ENCODE results near the gene SMIM3. TPM values are rescaled to one million over a fixed set of nuclear protein-coding genes. Genes with fewer than 3 reads are reported as not detected.
"Not testable (repeated sequence)": the region's sequence is repeated elsewhere in the genome, so short reads cannot be mapped to it uniquely, and the experiment has no call there.

SMIM3 gene
- total RNA-seq, 6 donors from 2014 or later = 20.4 to 40.0 (median 21.6) TPM

DNA sequence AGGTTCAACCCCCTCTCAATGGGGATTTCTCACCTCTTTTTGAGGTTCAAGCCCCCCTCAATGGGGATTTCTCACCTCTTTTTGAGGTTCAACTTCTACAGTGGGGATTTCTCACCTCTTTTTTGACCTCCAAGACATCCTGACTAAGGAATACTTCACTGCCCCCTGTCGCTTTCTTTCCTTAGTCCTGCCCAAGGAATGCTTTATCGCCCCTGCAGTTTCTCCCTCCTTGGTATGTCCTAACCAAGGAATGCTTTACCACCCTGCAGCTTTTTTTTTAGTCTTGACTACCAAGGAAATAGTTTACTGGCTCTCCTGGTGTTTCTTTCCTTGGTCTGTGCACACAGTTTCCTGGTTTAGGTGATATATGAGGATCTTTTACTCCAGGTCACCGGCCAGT is 58.1 kb downstream of the SMIM3 start:
- ATAC-seq (ENCODE audit: low FRiP score in 2 of 2) = no peak
- 92 to 99% methylated on average over 3 of the region's 3 CpGs for WGBS, 2 donors
- Histone ChIP-seq H3K36me3 (no peaks in the 10 kb centered on the region), H3K9me3 (peaks cover 0 to 11% (median 7%) of the 10 kb centered on the region in 4 donors), H3K4me1 (no peaks in the 10 kb centered on the region), H3K27me3 (no peaks in the 10 kb centered on the region), H3K4me3 (no peak overlapping the region), H3K27ac (no peak overlapping the region)
- no peak for DNase-seq
- TF ChIP-seq EP300 (IDR thresholded peaks at IDR 0.05) (no peak), POLR2AphosphoS5 (IDR thresholded peaks at IDR 0.05) (no peak), POLR2A (IDR thresholded peaks at IDR 0.05) (no peak)
- TF ChIP-seq, protein P1, sequence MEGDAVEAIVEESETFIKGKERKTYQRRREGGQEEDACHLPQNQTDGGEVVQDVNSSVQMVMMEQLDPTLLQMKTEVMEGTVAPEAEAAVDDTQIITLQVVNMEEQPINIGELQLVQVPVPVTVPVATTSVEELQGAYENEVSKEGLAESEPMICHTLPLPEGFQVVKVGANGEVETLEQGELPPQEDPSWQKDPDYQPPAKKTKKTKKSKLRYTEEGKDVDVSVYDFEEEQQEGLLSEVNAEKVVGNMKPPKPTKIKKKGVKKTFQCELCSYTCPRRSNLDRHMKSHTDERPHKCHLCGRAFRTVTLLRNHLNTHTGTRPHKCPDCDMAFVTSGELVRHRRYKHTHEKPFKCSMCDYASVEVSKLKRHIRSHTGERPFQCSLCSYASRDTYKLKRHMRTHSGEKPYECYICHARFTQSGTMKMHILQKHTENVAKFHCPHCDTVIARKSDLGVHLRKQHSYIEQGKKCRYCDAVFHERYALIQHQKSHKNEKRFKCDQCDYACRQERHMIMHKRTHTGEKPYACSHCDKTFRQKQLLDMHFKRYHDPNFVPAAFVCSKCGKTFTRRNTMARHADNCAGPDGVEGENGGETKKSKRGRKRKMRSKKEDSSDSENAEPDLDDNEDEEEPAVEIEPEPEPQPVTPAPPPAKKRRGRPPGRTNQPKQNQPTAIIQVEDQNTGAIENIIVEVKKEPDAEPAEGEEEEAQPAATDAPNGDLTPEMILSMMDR (IDR thresholded peaks at IDR 0.05) = no peak

DNA sequence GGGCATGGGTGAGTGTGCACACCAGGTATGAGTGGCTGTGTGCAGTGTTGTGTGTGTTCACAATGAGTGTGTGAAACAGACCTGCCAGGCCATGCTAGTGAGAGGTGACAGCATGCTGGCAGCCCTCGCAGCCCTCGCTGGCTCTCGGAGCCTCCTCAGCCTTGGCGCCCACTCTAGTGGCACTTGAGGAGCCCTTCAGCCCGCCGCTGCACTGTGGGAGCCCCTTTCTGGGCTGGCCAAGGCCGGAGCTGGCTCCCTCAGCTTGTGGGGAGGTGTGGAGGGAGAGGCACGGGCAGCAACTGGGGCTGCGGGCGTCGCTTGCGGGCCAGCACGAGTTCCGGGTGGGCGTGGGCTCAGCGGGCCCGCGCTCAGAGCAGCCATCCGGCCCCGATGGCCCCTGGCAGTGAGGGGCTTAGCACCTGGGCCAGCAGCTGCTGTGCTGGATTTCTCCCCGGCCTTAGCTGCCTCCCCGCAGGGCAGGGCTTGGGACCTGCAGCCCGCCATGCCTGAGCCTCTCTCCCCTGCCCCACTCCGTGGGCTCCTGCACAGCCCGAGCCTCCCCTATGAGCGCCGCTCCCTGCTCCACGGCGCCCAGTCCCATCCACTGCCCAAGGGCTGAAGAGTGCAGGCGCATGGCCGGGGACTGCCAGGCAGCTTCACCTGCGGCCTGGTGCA is 66.8 kb downstream of the SMIM3 start:
- not testable (repeated sequence) for H3K9me3 ChIP-seq; H3K4me1 ChIP-seq; H3K4me3 ChIP-seq; H3K27ac ChIP-seq; H3K36me3 ChIP-seq; H3K27me3 ChIP-seq; ATAC-seq (ENCODE audit: low FRiP score in 2 of 2)
- 86 to 94% methylated on average over 17 to 28 of the region's 32 CpGs for WGBS, 2 donors
- DNase-seq = peak in 1 of 2 donors; percentile 71

DNA sequence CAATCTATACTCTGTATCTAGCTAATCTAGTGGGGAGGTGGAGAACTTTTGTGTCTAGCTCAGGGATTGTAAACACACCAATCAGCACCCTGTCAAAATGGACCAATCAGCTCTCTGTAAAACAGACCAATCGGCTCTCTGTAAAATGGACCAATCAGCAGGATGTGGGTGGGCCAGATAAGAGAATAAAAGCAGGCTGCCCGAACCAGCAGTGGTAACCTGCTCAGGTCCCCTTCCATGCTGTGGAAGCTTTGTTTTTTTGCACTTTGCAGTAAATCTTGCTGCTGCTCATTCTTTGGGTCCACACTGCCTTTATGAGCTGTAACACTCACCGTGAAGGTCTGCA is 67.7 kb downstream of the SMIM3 start, which contains the start of gene IRGM:
TSS of gene IRGM (plus strand) at position 214 of the 346 bp plus-strand sequence. CDS start 1,603 bp downstream, outside the sequence.
- Histone ChIP-seq H3K27ac (peak within 1 kb of the TSS in 1 of 4 donors; percentile 13), H3K4me3 (peak within 1 kb of the TSS in 2 of 4 donors; percentile 7 to 20)
- H3K36me3 ChIP-seq; ATAC-seq (ENCODE audit: low FRiP score in 2 of 2); DNase-seq; H3K27me3 ChIP-seq; H3K9me3 ChIP-seq; H3K4me1 ChIP-seq: not testable (repeated sequence)
- 38 to 60% methylated on average over 3 of the region's 3 CpGs for WGBS, 2 donors

Other genes starting within 250 kb of the SMIM3 start
- 100 to 1,000 TPM in 2 of 6 donors, 10 to 100 TPM in 4; 41.9 to 150 (median 84.3) TPM for gene SYNPO, start 138.1 kb upstream of the SMIM3 start, total RNA-seq
- gene MYOZ3, start 117.5 kb upstream of the SMIM3 start, total RNA-seq = 1 to 10 TPM in 2 of 6 donors, under 1 TPM in 3, not detected in 1; 0.61 to 2.8 (median 0.89) TPM
- 10 to 100 TPM; 22.6 to 46.7 (median 37.6) TPM for gene RBM22, start 77.7 kb upstream of the SMIM3 start, total RNA-seq
- 100 to 1,000 TPM in 1 of 6 donors, 10 to 100 TPM in 5; 37.8 to 111 (median 71.4) TPM for gene DCTN4, start 19.7 kb upstream of the SMIM3 start, total RNA-seq
- gene IRGM, start 67.8 kb downstream of the SMIM3 start, total RNA-seq = 1 to 10 TPM in 2 of 6 donors, under 1 TPM in 3, not detected in 1; 0.17 to 7.5 (median 0.71) TPM
- 1 to 10 TPM in 4 of 6 donors, under 1 TPM in 2; 0.55 to 4.2 (median 1.6) TPM for gene ZNF300, start 126.2 kb downstream of the SMIM3 start, total RNA-seq
- gene GPX3, start 241.8 kb downstream of the SMIM3 start, total RNA-seq = 1,000 to 10,000 TPM in 4 of 6 donors, 100 to 1,000 TPM in 2; 876 to 1,536 (median 1,027) TPM